Kidney epithelial cell (primary cell): Measurements from ENCODE around the gene FBXW7. TPM values are rescaled to one million over a fixed set of nuclear protein-coding genes. Genes with fewer than 3 reads are reported as not detected.

Experiments
- DNase-seq: peaks from one replicate; pipeline ENCODE4 v3.0.0-alpha.2; 2010; ENCODE audit warnings: low read depth
- H3K27me3 ChIP-seq: 2 replicates; pipeline ENCODE4 v1.6.0; 2011; ENCODE audit warnings: low read length; ENCODE audit not compliant: control insufficient read depth, insufficient read depth
- H3K36me3 ChIP-seq: 2 replicates; pipeline ENCODE4 v1.5.1; 2011; ENCODE audit warnings: low read length; ENCODE audit not compliant: control insufficient read depth, insufficient read depth
- H3K4me3 ChIP-seq: 2 replicates; pipeline ENCODE4 v1.5.1; 2011; ENCODE audit warnings: low read depth, mild to moderate bottlenecking, control low read depth, low read length
- total RNA-seq: library from RNA; depleted of rRNA; stranded (reverse); fragments of >200 nt; gene quantifications from 2 replicates; pipeline ENCODE4 v1.2.3, GENCODE V29; 2015
- TF ChIP-seq, protein P1 (sequence below): IDR thresholded peaks from 2 replicates; pipeline ENCODE4 v1.5.1; 2011; ENCODE audit warnings: mild to moderate bottlenecking, moderate library complexity, low read length, control low read depth, inconsistent platforms; ENCODE audit not compliant: insufficient read depth, poor library complexity, severe bottlenecking

Gene FBXW7
- total RNA-seq, 1 donor from 2014 or later, result 29.8 TPM

DNA sequence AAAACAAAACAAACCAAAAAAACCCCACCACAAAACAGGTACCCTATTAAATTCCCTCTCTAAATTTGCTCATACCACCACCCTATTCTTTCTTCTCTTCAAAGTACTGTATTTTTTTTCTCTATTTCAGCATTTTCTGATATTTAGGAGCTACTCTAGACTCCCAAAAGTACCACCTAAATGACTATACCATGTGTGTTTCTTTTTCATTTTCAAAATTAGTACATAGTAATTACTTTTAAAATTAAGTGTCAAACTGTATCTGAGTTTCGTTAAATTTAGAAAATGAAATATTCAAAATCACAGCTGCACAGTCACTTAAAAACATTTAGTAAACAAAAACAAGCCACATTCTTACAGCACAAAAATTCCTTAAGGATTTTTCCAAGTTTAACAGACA is 161.7 kb downstream of the FBXW7 start:
- Histone ChIP-seq H3K4me3 (no peak overlapping the region), H3K36me3 (no peaks in the 10 kb centered on the region), H3K27me3 (no peaks in the 10 kb centered on the region)
- TF ChIP-seq, protein P1, sequence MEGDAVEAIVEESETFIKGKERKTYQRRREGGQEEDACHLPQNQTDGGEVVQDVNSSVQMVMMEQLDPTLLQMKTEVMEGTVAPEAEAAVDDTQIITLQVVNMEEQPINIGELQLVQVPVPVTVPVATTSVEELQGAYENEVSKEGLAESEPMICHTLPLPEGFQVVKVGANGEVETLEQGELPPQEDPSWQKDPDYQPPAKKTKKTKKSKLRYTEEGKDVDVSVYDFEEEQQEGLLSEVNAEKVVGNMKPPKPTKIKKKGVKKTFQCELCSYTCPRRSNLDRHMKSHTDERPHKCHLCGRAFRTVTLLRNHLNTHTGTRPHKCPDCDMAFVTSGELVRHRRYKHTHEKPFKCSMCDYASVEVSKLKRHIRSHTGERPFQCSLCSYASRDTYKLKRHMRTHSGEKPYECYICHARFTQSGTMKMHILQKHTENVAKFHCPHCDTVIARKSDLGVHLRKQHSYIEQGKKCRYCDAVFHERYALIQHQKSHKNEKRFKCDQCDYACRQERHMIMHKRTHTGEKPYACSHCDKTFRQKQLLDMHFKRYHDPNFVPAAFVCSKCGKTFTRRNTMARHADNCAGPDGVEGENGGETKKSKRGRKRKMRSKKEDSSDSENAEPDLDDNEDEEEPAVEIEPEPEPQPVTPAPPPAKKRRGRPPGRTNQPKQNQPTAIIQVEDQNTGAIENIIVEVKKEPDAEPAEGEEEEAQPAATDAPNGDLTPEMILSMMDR, result no peak
- no peak for DNase-seq

DNA sequence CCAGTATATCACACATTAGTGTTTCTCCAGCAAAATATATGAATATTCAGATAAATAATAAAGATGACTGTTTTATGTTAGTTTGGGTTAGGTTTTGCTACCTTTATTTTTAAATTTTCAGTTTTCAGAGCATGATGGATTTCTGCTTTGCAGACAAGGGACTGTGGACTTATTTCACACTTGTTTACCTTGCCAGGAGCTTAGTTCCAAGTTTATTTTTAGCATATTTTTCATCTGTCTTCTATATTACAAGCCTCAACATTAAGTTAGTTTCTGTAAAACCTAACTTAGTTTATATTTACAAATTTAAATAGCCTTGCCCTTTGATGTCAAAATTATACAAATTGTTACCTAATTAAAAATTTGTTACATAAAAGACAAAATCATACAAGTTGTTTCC is 163.4 kb downstream of the FBXW7 start:
- H3K4me3 ChIP-seq, result no peak overlapping the region
- H3K27me3 ChIP-seq, result no peaks in the 10 kb centered on the region
- TF ChIP-seq, protein P1, result no peak
- no peaks in the 10 kb centered on the region for H3K36me3 ChIP-seq
- no peak for DNase-seq

DNA sequence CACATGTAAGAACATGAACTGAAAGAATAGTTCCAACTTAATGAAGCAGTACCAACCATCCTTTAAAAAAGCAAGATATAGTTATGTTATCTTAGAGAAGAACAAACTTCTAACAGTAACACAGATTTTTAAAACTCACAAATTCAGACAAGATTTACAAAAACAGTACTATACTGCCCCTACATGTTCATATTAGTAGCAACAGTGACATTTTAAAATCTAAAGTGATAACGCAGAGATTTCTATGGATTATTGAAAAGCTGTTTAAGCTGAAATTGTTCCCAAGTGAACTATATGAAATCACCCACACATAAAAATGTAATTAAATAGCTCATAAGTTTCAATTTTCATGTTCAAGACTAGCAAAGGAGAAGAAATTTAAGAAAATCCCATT is 166.0 kb downstream of the FBXW7 start:
- Histone ChIP-seq H3K27me3 (no peaks in the 10 kb centered on the region), H3K36me3 (no peaks in the 10 kb centered on the region), H3K4me3 (no peak overlapping the region)
- TF ChIP-seq, protein P1, result no peak
- no peak for DNase-seq

DNA sequence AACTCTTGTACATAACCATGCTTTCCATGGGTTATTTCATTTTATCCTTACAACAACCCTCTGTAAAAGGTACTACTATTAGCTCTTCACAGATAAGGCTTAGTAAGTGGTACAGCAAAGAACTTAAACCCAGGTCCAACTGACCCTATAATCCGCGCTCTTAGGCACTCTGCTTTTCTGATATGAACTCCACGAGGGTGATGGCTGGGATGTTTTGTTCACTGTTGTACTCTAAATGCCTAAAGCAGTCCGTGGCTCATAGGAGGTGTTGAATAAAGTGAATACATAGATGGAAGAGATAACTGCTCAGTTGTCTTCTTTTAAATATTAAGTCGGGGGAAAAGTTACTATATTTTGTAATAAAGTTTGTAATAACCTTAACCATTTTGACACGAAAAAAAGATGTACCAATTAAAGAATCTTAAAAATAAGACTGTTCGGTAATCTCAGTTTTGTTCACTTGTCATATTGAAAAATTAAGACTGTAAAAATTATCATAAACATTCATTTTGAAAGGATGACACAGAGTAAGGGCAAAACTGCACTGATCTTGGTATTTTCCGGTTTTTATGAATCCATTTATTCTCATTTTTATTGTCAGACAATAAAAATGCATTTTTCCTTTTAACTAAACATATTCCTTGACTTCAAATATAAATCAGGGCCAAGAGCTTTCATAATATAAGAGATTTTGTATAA is 166.5 kb downstream of the FBXW7 start:
- H3K36me3 ChIP-seq, result no peaks in the 10 kb centered on the region
- TF ChIP-seq, protein P1, result no peak
- no peaks in the 10 kb centered on the region for H3K27me3 ChIP-seq
- H3K4me3 ChIP-seq, result no peak overlapping the region
- DNase-seq, result no peak

DNA sequence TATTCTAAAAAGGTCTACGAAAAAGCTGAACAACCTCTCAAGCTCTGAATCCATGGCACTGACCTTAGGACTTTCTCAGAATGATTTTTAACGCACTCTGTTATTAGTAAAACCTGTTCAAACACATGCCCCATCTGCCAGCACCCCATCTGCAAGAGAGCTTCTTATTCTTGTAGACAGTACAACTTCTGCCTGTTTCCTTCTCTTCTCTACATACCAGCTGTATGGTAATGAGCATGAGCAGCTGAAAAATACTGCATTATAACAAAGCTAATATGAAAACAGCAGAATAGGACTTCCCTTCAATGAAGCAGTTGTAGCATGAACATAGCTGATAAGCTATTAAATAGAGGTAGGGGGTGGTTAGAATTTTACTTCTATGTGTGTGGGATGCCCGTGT is 167.9 kb downstream of the FBXW7 start:
- TF ChIP-seq, protein P1, result no peak
- H3K36me3 ChIP-seq, result no peaks in the 10 kb centered on the region
- DNase-seq, result no peak
- H3K27me3 ChIP-seq, result no peaks in the 10 kb centered on the region
- H3K4me3 ChIP-seq, result no peak overlapping the region

DNA sequence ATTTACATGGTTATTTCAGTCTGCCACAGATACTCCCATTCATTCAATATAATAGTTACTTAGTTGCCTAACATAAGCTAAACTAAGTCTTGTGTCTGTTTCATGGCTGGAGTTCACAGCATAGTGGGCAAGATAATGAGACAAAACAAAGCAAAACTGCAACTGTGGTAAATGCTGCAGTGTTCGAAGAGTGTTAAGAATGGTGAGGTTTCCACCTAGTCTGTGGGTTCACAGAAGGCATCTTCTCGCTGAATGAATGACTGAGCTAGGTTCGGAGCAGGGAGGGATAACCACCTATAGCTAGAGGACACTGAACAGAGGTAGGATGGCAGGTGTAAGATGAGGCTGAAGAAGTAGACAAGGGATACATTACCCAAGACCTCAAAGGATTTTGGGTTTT is 171.0 kb downstream of the FBXW7 start:
- no peaks in the 10 kb centered on the region for H3K27me3 ChIP-seq
- no peak overlapping the region for H3K4me3 ChIP-seq
- no peaks in the 10 kb centered on the region for H3K36me3 ChIP-seq
- TF ChIP-seq, protein P1, result no peak
- no peak for DNase-seq
